Measurements from ENCODE around the gene ITPRIP.

DNA sequence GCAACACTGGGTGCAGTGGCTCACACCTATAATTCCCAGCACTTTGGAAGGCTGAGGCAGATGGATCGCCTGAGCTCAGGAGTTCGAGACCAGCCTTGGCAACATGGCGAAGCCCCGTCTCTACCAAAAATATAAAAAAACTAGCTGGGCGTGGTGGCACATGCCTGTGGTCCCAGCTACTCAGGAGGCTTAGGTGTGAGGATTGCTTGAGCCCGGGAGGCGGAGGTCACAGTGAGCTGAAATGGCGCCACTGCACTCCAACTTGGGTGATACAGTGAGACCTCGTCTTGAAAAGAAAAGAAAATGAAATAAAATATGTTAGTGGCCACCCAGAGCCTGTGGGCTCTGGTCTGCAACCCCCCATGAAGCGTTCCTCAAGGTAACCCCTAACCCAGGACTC, 13.3 kb downstream of the ITPRIP start:
- no peak for TF ChIP-seq EZH2 (IDR thresholded peaks at IDR 0.05; ENCODE audit: low read length, missing control alignments)
- TF ChIP-seq, protein P1, sequence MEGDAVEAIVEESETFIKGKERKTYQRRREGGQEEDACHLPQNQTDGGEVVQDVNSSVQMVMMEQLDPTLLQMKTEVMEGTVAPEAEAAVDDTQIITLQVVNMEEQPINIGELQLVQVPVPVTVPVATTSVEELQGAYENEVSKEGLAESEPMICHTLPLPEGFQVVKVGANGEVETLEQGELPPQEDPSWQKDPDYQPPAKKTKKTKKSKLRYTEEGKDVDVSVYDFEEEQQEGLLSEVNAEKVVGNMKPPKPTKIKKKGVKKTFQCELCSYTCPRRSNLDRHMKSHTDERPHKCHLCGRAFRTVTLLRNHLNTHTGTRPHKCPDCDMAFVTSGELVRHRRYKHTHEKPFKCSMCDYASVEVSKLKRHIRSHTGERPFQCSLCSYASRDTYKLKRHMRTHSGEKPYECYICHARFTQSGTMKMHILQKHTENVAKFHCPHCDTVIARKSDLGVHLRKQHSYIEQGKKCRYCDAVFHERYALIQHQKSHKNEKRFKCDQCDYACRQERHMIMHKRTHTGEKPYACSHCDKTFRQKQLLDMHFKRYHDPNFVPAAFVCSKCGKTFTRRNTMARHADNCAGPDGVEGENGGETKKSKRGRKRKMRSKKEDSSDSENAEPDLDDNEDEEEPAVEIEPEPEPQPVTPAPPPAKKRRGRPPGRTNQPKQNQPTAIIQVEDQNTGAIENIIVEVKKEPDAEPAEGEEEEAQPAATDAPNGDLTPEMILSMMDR (conservative IDR thresholded peaks at IDR 0.05 in 1 of 2, IDR thresholded peaks at IDR 0.05 in 1 of 2; ENCODE audit: low read depth in 1 of 2, low read length in 2 of 2) = no peak

Measured in fibroblast of lung (primary cell).